Liver (tissue), 9 donors: Measurements from ENCODE around the gene CUBN. TPM values are rescaled to one million over a fixed set of nuclear protein-coding genes. Genes with fewer than 3 reads are reported as not detected.

Experiments
- DNase-seq: peaks from one replicate; pipeline ENCODE4 v3.0.0-alpha.2; 2017; ENCODE audit warnings: low spot score
- H3K27ac ChIP-seq, 2 donors: one replicate each; pipeline ENCODE4 v1.7.0; 2013; ENCODE audit warnings: inconsistent platforms in 2 of 2, low read length in 2 of 2, control low read depth in 1 of 2, low read depth in 1 of 2, mild to moderate bottlenecking in 1 of 2
- H3K27me3 ChIP-seq, 4 donors: one replicate each; pipeline versions ENCODE4 v1.6.1 to v1.7.0; 2013; ENCODE audit warnings: low read length in 3 of 4, inconsistent platforms in 1 of 4, mild to moderate bottlenecking in 1 of 4, moderate library complexity in 1 of 4; ENCODE audit not compliant: control insufficient read depth in 4 of 4, insufficient read depth in 4 of 4
- H3K36me3 ChIP-seq, 4 donors: one replicate each; pipeline versions ENCODE4 v1.6.1 to v1.7.0; 2013; ENCODE audit warnings: low read length in 3 of 4, mild to moderate bottlenecking in 3 of 4, low read depth in 1 of 4, moderate library complexity in 1 of 4; ENCODE audit not compliant: control insufficient read depth in 4 of 4, insufficient read depth in 3 of 4
- H3K4me1 ChIP-seq, 4 donors: one replicate each; pipeline versions ENCODE4 v1.6.1 to v1.7.0; 2013; ENCODE audit warnings: low read length in 3 of 4, mild to moderate bottlenecking in 3 of 4, moderate library complexity in 1 of 4; ENCODE audit not compliant: control insufficient read depth in 4 of 4, insufficient read depth in 4 of 4
- H3K4me3 ChIP-seq, 3 donors: one replicate each; pipeline versions ENCODE4 v1.6.1 to v1.7.0; 2013; ENCODE audit warnings: low read length in 3 of 3, control low read depth in 1 of 3, low read depth in 1 of 3, mild to moderate bottlenecking in 1 of 3
- H3K9ac ChIP-seq, 2 donors: one replicate each; pipeline ENCODE4 v1.7.0; 2013; ENCODE audit warnings: low read length in 2 of 2, mild to moderate bottlenecking in 2 of 2, moderate library complexity in 2 of 2, control low read depth in 1 of 2, low read depth in 1 of 2
- H3K9me3 ChIP-seq, 4 donors: one replicate each; pipeline versions ENCODE4 v1.6.1 to v1.7.0; 2013; ENCODE audit warnings: low read length in 3 of 4; ENCODE audit not compliant: control insufficient read depth in 4 of 4
- EGR1 ChIP-seq, 2 donors: IDR thresholded peaks; 2 replicates each; pipeline ENCODE4 v1.6.1; 2016 to 2018; ENCODE audit warnings: antibody characterized with exemption in 2 of 2, low read depth in 2 of 2
- FOXA2 ChIP-seq: IDR thresholded peaks from 2 replicates; pipeline ENCODE4 v1.6.1; 2016; ENCODE audit warnings: antibody characterized with exemption
- GABPA ChIP-seq, 2 donors: IDR thresholded peaks in 1 of 2; conservative IDR thresholded peaks in 1 of 2; 2 replicates each; pipeline ENCODE4 v1.6.1; 2016; ENCODE audit warnings: antibody characterized with exemption in 2 of 2, mild to moderate bottlenecking in 1 of 2, moderate library complexity in 1 of 2
- HNF4A ChIP-seq, 2 donors: conservative IDR thresholded peaks; 2 replicates each; pipeline ENCODE4 v1.6.1; 2016; ENCODE audit warnings: antibody characterized with exemption in 2 of 2, mild to moderate bottlenecking in 2 of 2
- JUND ChIP-seq, 2 donors: IDR thresholded peaks; 2 replicates each; pipeline ENCODE4 v1.6.1; 2016; ENCODE audit warnings: antibody characterized with exemption in 2 of 2
- NR2F2 ChIP-seq: IDR thresholded peaks from 2 replicates; pipeline ENCODE4 v1.6.1; 2016; ENCODE audit warnings: antibody characterized with exemption
- RXRA ChIP-seq, 2 donors: IDR thresholded peaks; 2 replicates each; pipeline ENCODE4 v1.6.1; 2017 to 2018; ENCODE audit warnings: antibody characterized with exemption in 2 of 2, mild to moderate bottlenecking in 1 of 2
- TAF1 ChIP-seq: conservative IDR thresholded peaks from 2 replicates; pipeline ENCODE4 v1.6.1; 2016; ENCODE audit warnings: antibody characterized with exemption, mild to moderate bottlenecking
- YY1 ChIP-seq: IDR thresholded peaks from 2 replicates; pipeline ENCODE4 v1.6.1; 2016; ENCODE audit warnings: antibody characterized with exemption, mild to moderate bottlenecking
- WGBS: extraction: QIAGEN DNeasy Blood & Tissue Kit; methylation state at CpG from one replicate; pipeline ENCODE4 v1.1.7; 2013; 5-methylcytosine and 5-hydroxymethylcytosine counted together
- polyA plus RNA-seq, 2 donors: library from polyadenylated mRNA; stranded (reverse) in 1 of 2; unstranded in 1 of 2; fragments of 200-250 nt in 1 of 2; fragments of >200 nt in 1 of 2; fragmentation: Nextera tagmentation in 1 of 2; extraction: Ambion mirVana in 1 of 2; gene quantifications; one replicate each; pipeline versions ENCODE4 v1.2.1 to v1.2.3, GENCODE V29; 2013 to 2015
- total RNA-seq, 2 donors: library from RNA; depleted of rRNA; stranded (reverse); fragments of >200 nt; gene quantifications; one replicate each; pipeline ENCODE4 v1.2.3, GENCODE V29; 2014
- TF ChIP-seq, protein P1 (sequence below): fragments of 150-350 bp; IDR thresholded peaks from 2 replicates; pipeline ENCODE4 v1.5.1; 2017; ENCODE audit warnings: improper control_type of control experiment, low read depth, low read length; ENCODE audit not compliant: missing input control
- TF ChIP-seq, protein P2 (sequence below): IDR thresholded peaks from 2 replicates; pipeline ENCODE4 v1.6.1; 2016; ENCODE audit warnings: antibody characterized with exemption
- TF ChIP-seq, protein P3 (sequence below): IDR thresholded peaks from 2 replicates; pipeline ENCODE4 v1.6.1; 2016; ENCODE audit warnings: antibody characterized with exemption
- donor health status: healthy.
- donor health status: healthy.
- donor health status: healthy.
- donor health status: healthy.
- donor health status: healthy.

The CUBN gene
- total and polyA plus RNA-seq, 4 donors, result 0.01 to 0.67 (median 0.30) TPM

DNA sequence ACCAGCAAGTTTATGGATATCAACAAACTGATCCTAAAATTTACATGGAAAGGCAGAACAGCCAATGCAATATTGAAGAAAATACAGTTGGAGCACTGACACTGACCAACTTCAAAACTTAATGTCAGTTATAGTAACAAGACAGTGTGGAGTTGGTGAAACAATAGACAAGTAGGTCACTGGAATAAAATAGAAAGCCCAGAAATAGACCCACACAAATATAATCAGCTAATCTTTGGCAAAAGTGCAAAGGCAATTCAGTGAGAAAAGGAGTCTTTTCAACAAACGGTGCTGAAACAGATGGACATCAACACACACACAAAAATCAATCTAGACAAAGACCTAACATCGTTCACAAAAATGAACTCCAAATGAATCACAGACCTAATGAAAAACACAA is 326.1 kb downstream of the CUBN start:
- no peak overlapping the region for H3K4me3 ChIP-seq
- H3K9me3 ChIP-seq, result no peaks in the 10 kb centered on the region
- TF ChIP-seq YY1, result no peak
- no peak for TF ChIP-seq HNF4A (conservative IDR thresholded peaks at IDR 0.05)
- TF ChIP-seq NR2F2, result no peak
- TF ChIP-seq TAF1, result no peak
- no peaks in the 10 kb centered on the region for H3K36me3 ChIP-seq
- no peak for DNase-seq
- H3K9ac ChIP-seq, result no peak overlapping the region
- no peaks in the 10 kb centered on the region for H3K4me1 ChIP-seq
- H3K27me3 ChIP-seq, result no peaks in the 10 kb centered on the region
- no peak overlapping the region for H3K27ac ChIP-seq
- 76% methylated on average over 2 of the region's 2 CpGs for WGBS

DNA sequence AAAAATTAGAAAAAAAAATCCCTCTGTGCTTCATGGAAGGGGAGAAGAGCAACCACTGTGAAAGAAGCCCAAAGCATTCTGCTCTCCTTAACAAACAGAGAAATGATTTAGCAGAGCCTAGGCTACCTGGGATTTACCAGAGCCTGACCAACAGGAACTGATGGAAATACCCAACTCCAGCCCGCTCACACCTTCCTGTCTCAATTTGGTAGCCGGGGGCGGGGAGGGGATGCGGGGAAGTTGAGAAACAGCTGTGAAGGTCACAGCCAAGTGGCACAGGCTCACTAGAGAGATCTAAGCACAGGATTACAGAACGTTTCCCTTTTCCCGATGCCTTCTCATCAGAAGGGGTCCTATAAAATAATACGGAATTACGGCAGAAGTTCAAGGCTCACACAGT is 330.0 kb downstream of the CUBN start:
- no peak overlapping the region for H3K4me3 ChIP-seq
- 91% methylated on average over 8 of the region's 8 CpGs for WGBS
- no peak for DNase-seq
- H3K27me3 ChIP-seq, result no peaks in the 10 kb centered on the region
- H3K27ac ChIP-seq, result no peak overlapping the region
- H3K4me1 ChIP-seq, result no peaks in the 10 kb centered on the region
- no peaks in the 10 kb centered on the region for H3K9me3 ChIP-seq
- no peaks in the 10 kb centered on the region for H3K36me3 ChIP-seq
- no peak overlapping the region for H3K9ac ChIP-seq
- TF ChIP-seq HNF4A (conservative IDR thresholded peaks at IDR 0.05) (no peak), TAF1 (no peak)
- TF ChIP-seq, protein P1, sequence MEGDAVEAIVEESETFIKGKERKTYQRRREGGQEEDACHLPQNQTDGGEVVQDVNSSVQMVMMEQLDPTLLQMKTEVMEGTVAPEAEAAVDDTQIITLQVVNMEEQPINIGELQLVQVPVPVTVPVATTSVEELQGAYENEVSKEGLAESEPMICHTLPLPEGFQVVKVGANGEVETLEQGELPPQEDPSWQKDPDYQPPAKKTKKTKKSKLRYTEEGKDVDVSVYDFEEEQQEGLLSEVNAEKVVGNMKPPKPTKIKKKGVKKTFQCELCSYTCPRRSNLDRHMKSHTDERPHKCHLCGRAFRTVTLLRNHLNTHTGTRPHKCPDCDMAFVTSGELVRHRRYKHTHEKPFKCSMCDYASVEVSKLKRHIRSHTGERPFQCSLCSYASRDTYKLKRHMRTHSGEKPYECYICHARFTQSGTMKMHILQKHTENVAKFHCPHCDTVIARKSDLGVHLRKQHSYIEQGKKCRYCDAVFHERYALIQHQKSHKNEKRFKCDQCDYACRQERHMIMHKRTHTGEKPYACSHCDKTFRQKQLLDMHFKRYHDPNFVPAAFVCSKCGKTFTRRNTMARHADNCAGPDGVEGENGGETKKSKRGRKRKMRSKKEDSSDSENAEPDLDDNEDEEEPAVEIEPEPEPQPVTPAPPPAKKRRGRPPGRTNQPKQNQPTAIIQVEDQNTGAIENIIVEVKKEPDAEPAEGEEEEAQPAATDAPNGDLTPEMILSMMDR, result no peak

DNA sequence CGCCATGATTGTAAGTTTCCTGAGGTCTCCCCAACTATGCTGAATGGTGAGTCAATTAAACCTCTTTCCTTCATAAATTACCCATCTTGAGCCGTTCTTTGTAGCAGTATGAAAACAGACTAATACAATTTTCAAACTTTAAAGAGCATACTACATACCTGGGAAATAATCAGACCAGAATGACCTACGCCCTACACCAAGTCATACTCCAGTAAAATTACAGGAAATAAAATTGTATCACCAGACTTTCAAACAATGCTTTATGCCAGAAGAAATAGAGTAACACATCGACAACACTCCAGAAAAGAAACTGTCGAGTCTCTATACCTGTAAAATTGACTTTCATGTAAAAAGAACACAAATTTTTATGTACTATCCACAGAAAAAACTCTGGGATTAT is 331.0 kb downstream of the CUBN start:
- 92% methylated on average over 5 of the region's 5 CpGs for WGBS
- no peaks in the 10 kb centered on the region for H3K4me1 ChIP-seq

DNA sequence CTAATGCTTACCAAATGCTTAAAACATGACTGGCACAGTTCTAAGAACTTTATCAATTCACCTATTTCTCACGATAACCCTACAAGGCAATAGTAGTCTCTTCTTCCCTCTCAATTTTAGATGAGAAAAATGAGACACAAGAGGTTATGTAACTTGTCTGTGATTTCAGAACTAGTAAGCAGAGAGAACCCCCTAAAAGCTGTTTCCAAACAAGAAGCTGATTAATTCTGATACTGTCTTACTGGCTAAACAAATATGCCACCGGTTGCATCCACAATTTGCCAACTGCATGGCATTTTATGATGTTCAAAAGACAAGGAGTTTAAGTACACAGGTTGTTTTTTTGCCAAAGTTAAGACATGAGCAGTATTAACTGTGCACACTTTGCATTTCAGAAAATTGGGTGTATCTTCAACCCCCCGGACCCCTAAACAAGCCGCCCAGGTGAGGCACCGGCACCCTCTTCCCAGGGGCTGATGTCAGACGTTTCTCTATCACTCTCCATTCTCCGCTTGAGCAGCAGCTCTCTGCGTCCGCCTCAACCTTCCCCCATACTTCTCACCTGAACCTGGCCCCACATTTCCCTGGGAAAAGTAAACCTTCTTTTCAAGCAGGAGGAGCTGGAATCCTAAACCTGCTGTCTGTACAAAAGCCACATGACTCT is 334.1 kb downstream of the CUBN start:
- WGBS, result 93% methylated on average over 9 of the region's 9 CpGs
- Histone ChIP-seq H3K9ac (no peak overlapping the region), H3K4me3 (no peak overlapping the region), H3K9me3 (no peaks in the 10 kb centered on the region), H3K4me1 (no peaks in the 10 kb centered on the region), H3K27ac (no peak overlapping the region), H3K27me3 (no peaks in the 10 kb centered on the region), H3K36me3 (no peaks in the 10 kb centered on the region)
- DNase-seq, result no peak
- TF ChIP-seq GABPA (IDR thresholded peaks at IDR 0.05 in 1 of 2, conservative IDR thresholded peaks at IDR 0.05 in 1 of 2) (no peak), JUND (IDR thresholded peaks at IDR 0.05) (no peak), EGR1 (IDR thresholded peaks at IDR 0.05; ENCODE audit: low read depth in 2 of 2) (no peak), FOXA2 (no peak), TAF1 (no peak), RXRA (IDR thresholded peaks at IDR 0.05) (no peak)
- TF ChIP-seq, protein P1, result no peak
- TF ChIP-seq, protein P2, sequence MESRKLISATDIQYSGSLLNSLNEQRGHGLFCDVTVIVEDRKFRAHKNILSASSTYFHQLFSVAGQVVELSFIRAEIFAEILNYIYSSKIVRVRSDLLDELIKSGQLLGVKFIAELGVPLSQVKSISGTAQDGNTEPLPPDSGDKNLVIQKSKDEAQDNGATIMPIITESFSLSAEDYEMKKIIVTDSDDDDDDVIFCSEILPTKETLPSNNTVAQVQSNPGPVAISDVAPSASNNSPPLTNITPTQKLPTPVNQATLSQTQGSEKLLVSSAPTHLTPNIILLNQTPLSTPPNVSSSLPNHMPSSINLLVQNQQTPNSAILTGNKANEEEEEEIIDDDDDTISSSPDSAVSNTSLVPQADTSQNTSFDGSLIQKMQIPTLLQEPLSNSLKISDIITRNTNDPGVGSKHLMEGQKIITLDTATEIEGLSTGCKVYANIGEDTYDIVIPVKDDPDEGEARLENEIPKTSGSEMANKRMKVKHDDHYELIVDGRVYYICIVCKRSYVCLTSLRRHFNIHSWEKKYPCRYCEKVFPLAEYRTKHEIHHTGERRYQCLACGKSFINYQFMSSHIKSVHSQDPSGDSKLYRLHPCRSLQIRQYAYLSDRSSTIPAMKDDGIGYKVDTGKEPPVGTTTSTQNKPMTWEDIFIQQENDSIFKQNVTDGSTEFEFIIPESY, result no peak
- TF ChIP-seq, protein P3, sequence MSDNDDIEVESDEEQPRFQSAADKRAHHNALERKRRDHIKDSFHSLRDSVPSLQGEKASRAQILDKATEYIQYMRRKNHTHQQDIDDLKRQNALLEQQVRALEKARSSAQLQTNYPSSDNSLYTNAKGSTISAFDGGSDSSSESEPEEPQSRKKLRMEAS, result no peak

More for the DNA sequence above, 331.0 kb downstream of the CUBN start:
- no peaks in the 10 kb centered on the region for H3K9me3 ChIP-seq
- TF ChIP-seq NR2F2, result no peak
- TF ChIP-seq FOXA2, result no peak
- H3K27ac ChIP-seq, result no peak overlapping the region
- no peaks in the 10 kb centered on the region for H3K36me3 ChIP-seq
- no peaks in the 10 kb centered on the region for H3K27me3 ChIP-seq
- no peak overlapping the region for H3K4me3 ChIP-seq
- DNase-seq, result no peak
- no peak overlapping the region for H3K9ac ChIP-seq
